ENCODE results near the gene VKORC1L1.
"Not testable (repeated sequence)": the region's sequence is repeated elsewhere in the genome, so short reads cannot be mapped to it uniquely, and the experiment has no call there.

Gene VKORC1L1

GRCh38 chr7:65880242-65880641, 7.4 kb downstream of the VKORC1L1 start:
- not testable (repeated sequence) for H3K36me3 ChIP-seq (ENCODE audit: control insufficient read depth, insufficient read depth, low read length); H3K4me3 ChIP-seq (ENCODE audit: insufficient read depth, low read depth, low read length, poor library complexity, severe bottlenecking); H3K4me1 ChIP-seq (ENCODE audit: control insufficient read depth, insufficient read depth, low read length, poor library complexity, severe bottlenecking); H3K9me3 ChIP-seq (ENCODE audit: control insufficient read depth, low read length); H3K27ac ChIP-seq (ENCODE audit: insufficient read depth, low read length, poor library complexity, severe bottlenecking); H3K27me3 ChIP-seq (replicated peaks; ENCODE audit: control insufficient read depth, insufficient read depth, low read length, poor library complexity, severe bottlenecking); DNase-seq

- DNase-seq; H3K36me3 ChIP-seq (ENCODE audit: control insufficient read depth, insufficient read depth, low read length); H3K27me3 ChIP-seq (replicated peaks; ENCODE audit: control insufficient read depth, insufficient read depth, low read length, poor library complexity, severe bottlenecking); H3K4me1 ChIP-seq (ENCODE audit: control insufficient read depth, insufficient read depth, low read length, poor library complexity, severe bottlenecking); H3K27ac ChIP-seq (ENCODE audit: insufficient read depth, low read length, poor library complexity, severe bottlenecking); H3K4me3 ChIP-seq (ENCODE audit: insufficient read depth, low read depth, low read length, poor library complexity, severe bottlenecking); H3K9me3 ChIP-seq (ENCODE audit: control insufficient read depth, low read length): not testable (repeated sequence)
Measured at GRCh38 chr7:65884983-65885382, 12.1 kb downstream of the VKORC1L1 start.

- not testable (repeated sequence) for H3K27me3 ChIP-seq (replicated peaks; ENCODE audit: control insufficient read depth, insufficient read depth, low read length, poor library complexity, severe bottlenecking); H3K4me3 ChIP-seq (ENCODE audit: insufficient read depth, low read depth, low read length, poor library complexity, severe bottlenecking); H3K27ac ChIP-seq (ENCODE audit: insufficient read depth, low read length, poor library complexity, severe bottlenecking); H3K9me3 ChIP-seq (ENCODE audit: control insufficient read depth, low read length); H3K36me3 ChIP-seq (ENCODE audit: control insufficient read depth, insufficient read depth, low read length); DNase-seq; H3K4me1 ChIP-seq (ENCODE audit: control insufficient read depth, insufficient read depth, low read length, poor library complexity, severe bottlenecking)
Measured at GRCh38 chr7:65885533-65885932, 12.7 kb downstream of the VKORC1L1 start.

- H3K9me3 ChIP-seq (ENCODE audit: control insufficient read depth, low read length); DNase-seq; H3K36me3 ChIP-seq (ENCODE audit: control insufficient read depth, insufficient read depth, low read length); H3K4me1 ChIP-seq (ENCODE audit: control insufficient read depth, insufficient read depth, low read length, poor library complexity, severe bottlenecking); H3K27ac ChIP-seq (ENCODE audit: insufficient read depth, low read length, poor library complexity, severe bottlenecking); H3K27me3 ChIP-seq (replicated peaks; ENCODE audit: control insufficient read depth, insufficient read depth, low read length, poor library complexity, severe bottlenecking); H3K4me3 ChIP-seq (ENCODE audit: insufficient read depth, low read depth, low read length, poor library complexity, severe bottlenecking): not testable (repeated sequence)
Measured at GRCh38 chr7:65888434-65889156, 15.7 kb downstream of the VKORC1L1 start.

GRCh38 chr7:65889722-65890121, 16.8 kb downstream of the VKORC1L1 start:
- not testable (repeated sequence) for H3K36me3 ChIP-seq (ENCODE audit: control insufficient read depth, insufficient read depth, low read length); H3K9me3 ChIP-seq (ENCODE audit: control insufficient read depth, low read length)

GRCh38 chr7:65892161-65892560, 19.3 kb downstream of the VKORC1L1 start:
- no peaks in the 10 kb centered on the region for H3K27me3 ChIP-seq (replicated peaks; ENCODE audit: control insufficient read depth, insufficient read depth, low read length, poor library complexity, severe bottlenecking)
- H3K4me3 ChIP-seq (ENCODE audit: insufficient read depth, low read depth, low read length, poor library complexity, severe bottlenecking): no peak overlapping the region
- H3K9me3 ChIP-seq (ENCODE audit: control insufficient read depth, low read length): no peaks in the 10 kb centered on the region
- no peaks in the 10 kb centered on the region for H3K36me3 ChIP-seq (ENCODE audit: control insufficient read depth, insufficient read depth, low read length)
- no peaks in the 10 kb centered on the region for H3K4me1 ChIP-seq (ENCODE audit: control insufficient read depth, insufficient read depth, low read length, poor library complexity, severe bottlenecking)
- no peak for DNase-seq
- H3K27ac ChIP-seq (ENCODE audit: insufficient read depth, low read length, poor library complexity, severe bottlenecking): no peak overlapping the region

More at GRCh38 chr7:65889722-65890121, 16.8 kb downstream of the VKORC1L1 start:
- DNase-seq; H3K4me3 ChIP-seq (ENCODE audit: insufficient read depth, low read depth, low read length, poor library complexity, severe bottlenecking); H3K4me1 ChIP-seq (ENCODE audit: control insufficient read depth, insufficient read depth, low read length, poor library complexity, severe bottlenecking); H3K27ac ChIP-seq (ENCODE audit: insufficient read depth, low read length, poor library complexity, severe bottlenecking); H3K27me3 ChIP-seq (replicated peaks; ENCODE audit: control insufficient read depth, insufficient read depth, low read length, poor library complexity, severe bottlenecking): not testable (repeated sequence)

GRCh38 chr7:65892835-65893234, 20.0 kb downstream of the VKORC1L1 start:
- Histone ChIP-seq H3K36me3 (ENCODE audit: control insufficient read depth, insufficient read depth, low read length) (no peaks in the 10 kb centered on the region), H3K27ac (ENCODE audit: insufficient read depth, low read length, poor library complexity, severe bottlenecking) (no peak overlapping the region), H3K4me3 (ENCODE audit: insufficient read depth, low read depth, low read length, poor library complexity, severe bottlenecking) (no peak overlapping the region), H3K9me3 (ENCODE audit: control insufficient read depth, low read length) (no peaks in the 10 kb centered on the region), H3K4me1 (ENCODE audit: control insufficient read depth, insufficient read depth, low read length, poor library complexity, severe bottlenecking) (no peaks in the 10 kb centered on the region), H3K27me3 (replicated peaks; ENCODE audit: control insufficient read depth, insufficient read depth, low read length, poor library complexity, severe bottlenecking) (no peaks in the 10 kb centered on the region)
- DNase-seq: no peak

- H3K9me3 ChIP-seq (ENCODE audit: control insufficient read depth, low read length): no peaks in the 10 kb centered on the region
- DNase-seq: no peak
- no peaks in the 10 kb centered on the region for H3K4me1 ChIP-seq (ENCODE audit: control insufficient read depth, insufficient read depth, low read length, poor library complexity, severe bottlenecking)
- H3K36me3 ChIP-seq (ENCODE audit: control insufficient read depth, insufficient read depth, low read length): no peaks in the 10 kb centered on the region
- H3K27me3 ChIP-seq (replicated peaks; ENCODE audit: control insufficient read depth, insufficient read depth, low read length, poor library complexity, severe bottlenecking): no peaks in the 10 kb centered on the region
- H3K27ac ChIP-seq (ENCODE audit: insufficient read depth, low read length, poor library complexity, severe bottlenecking): no peak overlapping the region
- H3K4me3 ChIP-seq (ENCODE audit: insufficient read depth, low read depth, low read length, poor library complexity, severe bottlenecking): no peak overlapping the region
Measured at GRCh38 chr7:65896279-65896870, 23.5 kb downstream of the VKORC1L1 start.

GRCh38 chr7:65897289-65897688, 24.4 kb downstream of the VKORC1L1 start:
- not testable (repeated sequence) for H3K36me3 ChIP-seq (ENCODE audit: control insufficient read depth, insufficient read depth, low read length); H3K4me3 ChIP-seq (ENCODE audit: insufficient read depth, low read depth, low read length, poor library complexity, severe bottlenecking); H3K27ac ChIP-seq (ENCODE audit: insufficient read depth, low read length, poor library complexity, severe bottlenecking); H3K9me3 ChIP-seq (ENCODE audit: control insufficient read depth, low read length); H3K4me1 ChIP-seq (ENCODE audit: control insufficient read depth, insufficient read depth, low read length, poor library complexity, severe bottlenecking); DNase-seq; H3K27me3 ChIP-seq (replicated peaks; ENCODE audit: control insufficient read depth, insufficient read depth, low read length, poor library complexity, severe bottlenecking)

- H3K27me3 ChIP-seq (replicated peaks; ENCODE audit: control insufficient read depth, insufficient read depth, low read length, poor library complexity, severe bottlenecking); DNase-seq; H3K9me3 ChIP-seq (ENCODE audit: control insufficient read depth, low read length); H3K4me3 ChIP-seq (ENCODE audit: insufficient read depth, low read depth, low read length, poor library complexity, severe bottlenecking); H3K4me1 ChIP-seq (ENCODE audit: control insufficient read depth, insufficient read depth, low read length, poor library complexity, severe bottlenecking); H3K36me3 ChIP-seq (ENCODE audit: control insufficient read depth, insufficient read depth, low read length); H3K27ac ChIP-seq (ENCODE audit: insufficient read depth, low read length, poor library complexity, severe bottlenecking): not testable (repeated sequence)
Measured at GRCh38 chr7:65898677-65899447, 26.0 kb downstream of the VKORC1L1 start.

All from effector memory CD4-positive, alpha-beta T cell (primary cell).